Measurements from ENCODE around the gene LMX1A.

DNA sequence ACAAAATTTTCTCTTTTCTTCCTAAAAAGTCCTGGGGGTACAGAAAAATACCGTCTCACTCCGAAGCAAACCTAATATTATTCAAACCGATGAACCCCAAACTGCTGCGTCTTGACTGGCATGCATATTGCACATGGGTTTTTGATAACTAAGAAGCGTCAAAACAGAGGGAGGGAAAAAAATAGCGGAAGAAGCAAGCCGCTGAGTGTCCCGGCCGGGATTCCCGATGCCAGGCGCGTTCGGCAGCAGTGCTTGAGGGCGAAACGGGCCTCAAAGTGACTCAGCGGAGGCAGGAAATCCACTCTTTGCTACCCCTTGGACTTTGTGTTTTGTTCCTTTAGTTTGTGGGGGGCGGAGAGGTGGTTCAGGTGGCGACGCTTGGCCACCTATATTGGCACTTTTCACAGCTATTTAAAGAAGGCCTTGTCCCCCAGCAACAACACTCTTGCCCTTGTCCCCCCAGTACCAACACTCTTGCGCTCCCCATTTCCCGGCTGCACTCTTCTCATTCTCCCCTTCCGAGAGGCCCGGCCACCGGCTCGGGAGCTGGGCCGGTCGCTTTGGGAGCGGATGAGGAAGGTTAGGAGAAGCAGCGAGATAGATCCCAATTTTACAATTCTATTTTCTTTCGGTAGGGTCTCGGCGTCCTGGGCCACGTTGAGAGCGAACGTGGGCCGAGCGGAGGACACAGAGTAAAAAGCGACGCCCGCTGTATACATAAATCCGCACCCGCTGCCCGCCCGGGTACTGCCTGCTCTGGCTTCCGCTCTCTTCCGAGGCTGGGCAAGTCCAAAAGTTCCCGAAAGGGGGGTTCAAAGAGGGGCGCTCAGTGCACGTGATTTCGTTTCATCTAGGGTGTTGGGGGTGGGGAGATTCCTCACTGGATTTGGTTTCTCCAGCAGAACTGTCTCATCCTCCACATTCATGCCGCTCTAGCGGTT is 2.5 kb downstream of the LMX1A start:
- TF ChIP-seq, protein P1, sequence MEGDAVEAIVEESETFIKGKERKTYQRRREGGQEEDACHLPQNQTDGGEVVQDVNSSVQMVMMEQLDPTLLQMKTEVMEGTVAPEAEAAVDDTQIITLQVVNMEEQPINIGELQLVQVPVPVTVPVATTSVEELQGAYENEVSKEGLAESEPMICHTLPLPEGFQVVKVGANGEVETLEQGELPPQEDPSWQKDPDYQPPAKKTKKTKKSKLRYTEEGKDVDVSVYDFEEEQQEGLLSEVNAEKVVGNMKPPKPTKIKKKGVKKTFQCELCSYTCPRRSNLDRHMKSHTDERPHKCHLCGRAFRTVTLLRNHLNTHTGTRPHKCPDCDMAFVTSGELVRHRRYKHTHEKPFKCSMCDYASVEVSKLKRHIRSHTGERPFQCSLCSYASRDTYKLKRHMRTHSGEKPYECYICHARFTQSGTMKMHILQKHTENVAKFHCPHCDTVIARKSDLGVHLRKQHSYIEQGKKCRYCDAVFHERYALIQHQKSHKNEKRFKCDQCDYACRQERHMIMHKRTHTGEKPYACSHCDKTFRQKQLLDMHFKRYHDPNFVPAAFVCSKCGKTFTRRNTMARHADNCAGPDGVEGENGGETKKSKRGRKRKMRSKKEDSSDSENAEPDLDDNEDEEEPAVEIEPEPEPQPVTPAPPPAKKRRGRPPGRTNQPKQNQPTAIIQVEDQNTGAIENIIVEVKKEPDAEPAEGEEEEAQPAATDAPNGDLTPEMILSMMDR (conservative IDR thresholded peaks at IDR 0.05; ENCODE audit: low read length), result no peak
- no peak for TF ChIP-seq EZH2phosphoT487 (IDR thresholded peaks at IDR 0.05; ENCODE audit: borderline replicate concordance)
